GM12892 (cell line): ENCODE data around the gene WDFY4.

Experiments used
- DNase-seq: peaks from one replicate; pipeline ENCODE4 v3.0.0; 2011; ENCODE audit not compliant: insufficient read length
- FAIRE-seq: peaks from 2 replicates; lab custom pipeline; 2011; peaks lifted over from hg19 to GRCh38; lab: Jason Lieb, UNC
- POLR2A ChIP-seq: IDR thresholded peaks from 2 replicates; pipeline ENCODE4 v1.6.1; 2011; ENCODE audit warnings: low read depth, low read length, control low read depth
- POLR2AphosphoS5 ChIP-seq: IDR thresholded peaks from 2 replicates; pipeline ENCODE4 v1.6.1; 2011; ENCODE audit warnings: low read depth, low read length, control low read depth
- TAF1 ChIP-seq: IDR thresholded peaks from 2 replicates; pipeline ENCODE4 v1.6.1; 2011; ENCODE audit warnings: low read depth, mild to moderate bottlenecking, control low read depth, low read length, borderline replicate concordance

WDFY4 gene

DNA sequence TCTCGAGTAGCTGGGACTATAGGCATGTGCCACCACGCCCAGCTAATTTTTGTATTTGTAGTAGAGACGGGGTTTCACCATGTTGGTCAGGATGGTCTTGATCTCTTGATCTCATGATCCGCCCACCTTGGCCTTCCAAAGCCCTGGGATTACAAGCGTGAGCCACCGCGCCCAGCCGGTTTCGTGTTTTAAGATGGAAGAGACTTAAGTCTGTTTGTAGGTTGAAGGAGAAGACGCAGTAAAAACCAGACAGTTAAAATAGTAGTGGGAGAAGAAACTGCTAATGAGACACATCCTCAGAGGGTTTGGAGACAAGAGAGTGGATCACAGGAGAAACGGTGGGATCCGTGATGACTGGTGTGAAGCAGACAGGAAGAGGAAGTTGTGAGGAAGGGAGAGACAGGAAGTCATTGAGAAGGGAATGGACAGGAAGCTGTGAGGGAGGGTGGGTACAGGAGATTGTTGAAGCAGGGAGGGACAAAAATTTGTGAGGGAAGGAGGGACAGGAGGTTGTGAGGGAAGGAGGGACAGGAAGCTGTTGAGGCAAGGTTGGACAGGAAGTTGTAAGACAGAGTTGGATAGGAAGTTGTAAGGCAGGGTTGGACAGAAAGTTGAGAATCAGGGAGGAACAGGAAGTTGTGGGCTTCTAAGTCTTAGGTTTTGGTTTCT, 115.5 kb downstream of the WDFY4 start:
- DNase-seq (no peak), FAIRE-seq (peak; percentile 87)
- no peak for TF ChIP-seq POLR2A
- TF ChIP-seq TAF1: no peak
- TF ChIP-seq POLR2AphosphoS5: no peak

DNA sequence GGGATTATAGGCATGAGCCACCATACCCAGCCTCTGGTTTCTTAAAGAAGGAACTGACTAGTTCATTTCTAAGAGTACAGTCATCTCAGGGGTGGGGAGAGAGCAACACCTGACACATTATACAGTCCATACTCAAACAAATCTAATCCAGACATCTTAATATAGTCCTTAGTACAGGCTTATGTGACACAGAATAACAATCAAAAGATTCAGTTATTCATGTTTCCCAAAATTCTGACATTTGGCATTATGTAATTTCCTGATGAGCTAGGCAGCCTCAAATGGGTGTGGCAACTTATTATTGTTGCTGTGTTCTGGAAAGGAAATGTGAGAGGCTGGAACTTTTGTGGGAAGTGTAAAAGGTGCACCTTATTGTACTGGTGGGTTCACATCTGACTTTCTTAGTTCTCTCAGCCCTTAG, 116.3 kb downstream of the WDFY4 start:
- no peak for TF ChIP-seq POLR2A
- no peak for TF ChIP-seq POLR2AphosphoS5
- TF ChIP-seq TAF1: no peak
- DNase-seq (no peak), FAIRE-seq (no peak)

DNA sequence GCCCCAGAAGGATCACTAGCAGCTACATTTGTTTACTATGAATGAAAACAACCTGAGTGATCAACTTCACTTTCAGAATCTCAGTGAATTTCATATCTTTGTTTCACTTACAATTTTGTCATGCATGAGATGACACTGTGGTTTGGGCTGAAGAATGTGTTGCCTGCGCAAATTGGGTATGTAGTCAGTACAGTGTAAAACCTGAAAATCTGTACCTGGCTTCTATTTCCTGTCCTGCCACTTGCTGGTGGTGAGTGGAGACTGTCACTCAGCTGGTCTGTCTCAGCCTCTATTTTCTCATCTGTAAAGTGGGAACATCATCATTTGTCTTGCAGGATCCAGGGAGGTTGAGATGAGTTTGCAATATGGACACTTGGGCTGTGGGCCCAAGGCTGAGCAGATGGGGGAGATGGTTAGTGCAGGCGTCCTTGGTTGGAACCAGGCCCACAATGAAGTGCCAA, 118.0 kb downstream of the WDFY4 start:
- peak; percentile 86 for FAIRE-seq
- DNase-seq: peak; percentile 50
- TF ChIP-seq TAF1 (no peak), POLR2A (no peak), POLR2AphosphoS5 (no peak)

DNA sequence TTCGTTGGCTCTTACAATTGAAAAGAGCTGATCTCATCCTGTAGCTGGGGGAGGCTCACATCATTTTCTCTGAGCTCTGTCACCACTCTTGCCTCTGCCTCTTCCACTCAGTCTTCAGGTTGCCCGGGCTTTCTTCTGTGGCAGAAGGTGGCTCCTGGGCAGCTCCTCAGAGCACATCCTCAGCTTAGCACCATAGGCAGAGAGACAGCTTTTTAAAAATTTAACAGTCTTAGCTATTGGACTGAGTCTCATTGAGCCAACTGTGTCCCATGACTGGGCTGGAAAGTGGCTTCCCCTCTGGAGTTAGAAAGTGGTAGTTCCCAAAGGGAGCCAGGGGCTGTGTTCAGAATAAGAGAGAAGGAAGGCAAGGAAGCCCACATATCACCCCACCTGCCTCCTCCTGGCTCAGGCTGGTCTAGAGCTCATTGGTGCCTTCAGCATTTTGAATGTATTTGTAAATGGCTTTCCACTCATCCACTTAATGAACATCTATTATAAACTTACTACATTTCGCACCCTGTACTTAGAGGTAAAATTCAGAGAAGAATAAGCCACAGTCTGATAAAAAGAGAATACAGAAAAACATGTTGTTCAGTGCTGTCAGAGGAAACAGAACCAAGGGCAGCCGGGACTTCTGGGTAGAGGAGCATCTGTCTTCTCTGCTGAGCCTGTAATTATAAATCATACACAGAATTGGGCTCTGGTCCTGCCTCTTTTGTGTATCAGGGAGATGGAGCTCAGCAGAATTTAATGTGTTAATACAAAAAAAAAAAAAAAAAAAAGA, 119.3 kb downstream of the WDFY4 start:
- FAIRE-seq (no peak), DNase-seq (no peak)

DNA sequence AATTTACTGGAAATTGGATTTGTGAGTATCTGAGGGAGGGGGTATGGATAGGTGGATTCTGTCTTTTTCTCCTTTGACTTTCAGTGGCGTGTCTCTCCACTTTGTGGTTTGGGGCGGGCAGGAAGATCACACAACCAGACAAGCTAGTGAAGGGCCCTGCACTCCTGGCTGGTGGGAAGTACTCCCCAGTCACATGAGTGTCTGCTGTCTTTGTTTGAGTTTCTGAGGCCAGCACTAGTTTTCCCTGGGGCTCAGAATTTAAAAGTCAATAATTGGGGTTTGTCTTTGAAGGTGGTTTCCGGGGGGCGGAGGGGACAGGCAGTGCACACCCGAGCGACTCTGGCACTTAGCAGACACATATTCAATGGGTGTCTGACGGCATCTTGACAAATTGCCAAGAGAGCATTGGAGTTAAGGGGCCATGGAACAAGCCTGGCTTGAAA, 120.1 kb downstream of the WDFY4 start:
- FAIRE-seq: no peak
- TF ChIP-seq TAF1 (no peak), POLR2A (no peak), POLR2AphosphoS5 (no peak)
- DNase-seq: no peak

More for the DNA sequence above, 119.3 kb downstream of the WDFY4 start:
- TF ChIP-seq POLR2A: no peak
- TF ChIP-seq POLR2AphosphoS5: no peak
- TF ChIP-seq TAF1: no peak

DNA sequence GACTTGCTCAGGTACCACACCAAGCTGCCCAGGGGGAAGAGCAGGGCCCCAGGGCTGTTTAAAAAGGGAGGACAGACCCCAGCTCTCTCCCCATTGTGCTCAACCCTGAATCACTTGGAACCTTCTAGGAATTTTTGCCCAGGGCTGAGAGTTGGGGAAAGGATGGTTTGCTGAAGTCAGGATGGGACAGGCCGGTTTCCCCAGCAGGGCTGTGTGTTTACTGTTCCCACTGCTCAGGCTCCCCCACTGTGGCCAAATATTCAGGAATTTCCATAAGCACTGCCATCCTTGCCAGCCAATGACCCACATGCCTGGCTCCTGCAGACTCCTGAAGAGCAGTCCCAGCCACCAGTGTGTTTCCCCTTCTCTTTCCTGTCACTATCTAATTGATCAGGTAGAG, 120.7 kb downstream of the WDFY4 start:
- DNase-seq: no peak
- no peak for FAIRE-seq
- TF ChIP-seq TAF1 (no peak), POLR2AphosphoS5 (no peak), POLR2A (no peak)

DNA sequence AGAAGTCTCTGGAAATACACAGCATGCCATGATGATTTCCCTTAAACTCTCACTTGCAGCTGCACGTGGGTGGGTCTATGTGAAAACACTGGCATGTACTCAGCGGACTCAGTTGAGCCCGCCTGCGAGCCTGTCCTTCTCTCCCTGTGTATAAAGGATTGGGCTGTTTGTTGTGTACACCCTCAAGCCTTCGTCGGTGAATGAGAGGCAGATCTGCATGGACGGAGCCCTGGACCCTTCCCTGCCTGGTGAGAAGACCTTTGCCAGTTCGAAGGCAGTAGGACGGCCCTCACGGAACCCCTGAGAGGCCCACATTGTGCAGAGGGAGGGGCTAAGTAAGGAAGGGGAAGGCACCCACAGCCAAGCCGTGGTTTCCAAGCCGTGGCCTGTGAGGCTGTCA, 121.2 kb downstream of the WDFY4 start:
- TF ChIP-seq POLR2A (no peak), TAF1 (no peak), POLR2AphosphoS5 (no peak)
- FAIRE-seq (no peak), DNase-seq (no peak)

DNA sequence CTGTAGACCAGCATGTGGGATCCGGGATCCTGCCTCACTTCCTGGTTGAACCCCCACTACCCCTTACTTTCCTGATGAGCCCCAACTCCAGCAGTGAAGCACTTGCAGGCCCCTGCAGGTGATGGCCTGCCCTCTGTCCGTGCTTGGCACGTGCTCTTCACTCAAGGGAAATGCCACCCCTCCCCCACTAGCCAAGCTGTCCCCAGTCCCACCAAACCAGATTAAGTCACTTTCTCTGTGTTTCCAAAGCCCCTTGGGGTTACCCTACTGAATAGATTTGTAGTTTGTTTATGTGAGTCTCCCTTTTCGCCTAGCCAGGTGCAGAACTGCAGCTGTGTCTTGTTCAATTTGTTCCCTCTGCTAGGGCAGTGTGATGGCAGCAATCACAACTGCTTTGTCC, 121.7 kb downstream of the WDFY4 start:
- FAIRE-seq: no peak
- TF ChIP-seq POLR2AphosphoS5 (no peak), TAF1 (no peak)
- DNase-seq: no peak

DNA sequence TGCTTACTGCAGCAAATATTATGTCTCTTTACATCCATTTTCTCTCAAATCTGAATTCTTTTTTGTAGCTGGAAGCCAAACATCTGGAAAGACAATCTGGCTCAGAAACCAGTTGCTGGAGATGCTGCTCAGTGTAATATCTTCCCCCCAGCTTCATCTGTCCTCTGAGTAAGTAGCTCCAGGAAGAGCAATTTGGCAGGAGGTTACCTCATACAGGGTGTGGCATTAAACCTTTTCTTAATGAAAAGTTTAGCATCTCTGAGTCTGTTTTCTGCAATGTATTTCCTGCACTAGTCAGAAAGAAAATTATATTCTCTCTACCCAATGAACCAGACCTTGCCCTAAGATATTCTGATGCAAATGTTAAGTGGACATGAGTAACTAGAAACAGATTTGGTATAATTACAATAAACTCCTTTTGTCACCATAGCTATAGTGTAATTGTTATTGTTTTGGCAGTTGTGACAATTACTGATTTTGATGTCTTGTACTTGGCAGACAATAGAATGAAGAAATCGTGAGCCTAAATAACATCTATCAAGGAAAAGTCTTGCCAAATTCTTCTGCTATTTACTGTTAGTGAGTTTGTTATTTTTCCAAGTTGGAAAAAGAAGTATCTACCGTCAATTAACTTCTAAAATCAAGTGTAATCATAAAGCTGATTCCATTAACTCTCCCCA, 123.3 kb downstream of the WDFY4 start:
- FAIRE-seq (no peak), DNase-seq (no peak)

DNA sequence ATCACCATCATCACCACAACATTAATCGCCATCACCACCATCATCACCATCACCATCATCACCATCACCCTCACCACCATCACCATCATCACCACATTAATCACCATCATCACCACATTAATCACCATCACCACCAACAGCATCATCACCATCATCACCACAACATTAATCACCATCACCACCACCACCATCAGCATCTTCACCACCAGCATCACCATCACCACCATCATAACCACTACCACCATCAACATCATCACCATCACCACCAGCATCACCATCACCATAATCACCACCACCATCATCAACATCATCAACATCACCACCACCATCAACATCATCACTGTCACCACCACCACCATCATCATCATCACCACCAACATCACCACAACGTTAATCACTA, 124.6 kb downstream of the WDFY4 start:
- no peak for TF ChIP-seq TAF1
- TF ChIP-seq POLR2AphosphoS5: no peak
- TF ChIP-seq POLR2A: no peak
- FAIRE-seq (no peak), DNase-seq (no peak)

More for the DNA sequence above, 123.3 kb downstream of the WDFY4 start:
- TF ChIP-seq TAF1 (no peak), POLR2A (no peak), POLR2AphosphoS5 (no peak)

DNA sequence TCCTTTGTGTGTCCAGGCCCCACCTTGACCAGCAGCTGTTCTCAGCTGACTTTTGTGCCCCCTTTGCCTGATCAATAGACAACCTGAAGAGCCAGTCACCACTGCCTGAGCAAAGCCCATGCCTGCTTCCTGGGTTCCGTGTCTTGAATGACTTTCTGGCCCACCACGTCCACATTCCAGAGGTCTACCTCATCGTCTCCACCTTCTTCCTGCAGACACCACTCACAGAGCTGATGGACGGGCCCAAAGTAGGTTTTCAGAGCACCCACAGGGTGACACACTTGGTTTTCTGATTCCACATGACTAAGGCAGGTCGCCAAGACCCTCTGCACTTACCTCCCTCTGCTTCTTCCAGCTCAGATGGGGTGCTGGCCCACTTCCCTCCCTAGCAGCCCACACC, 126.8 kb downstream of the WDFY4 start:
- FAIRE-seq (no peak), DNase-seq (no peak)
- TF ChIP-seq POLR2AphosphoS5: no peak
- no peak for TF ChIP-seq TAF1
- no peak for TF ChIP-seq POLR2A

DNA sequence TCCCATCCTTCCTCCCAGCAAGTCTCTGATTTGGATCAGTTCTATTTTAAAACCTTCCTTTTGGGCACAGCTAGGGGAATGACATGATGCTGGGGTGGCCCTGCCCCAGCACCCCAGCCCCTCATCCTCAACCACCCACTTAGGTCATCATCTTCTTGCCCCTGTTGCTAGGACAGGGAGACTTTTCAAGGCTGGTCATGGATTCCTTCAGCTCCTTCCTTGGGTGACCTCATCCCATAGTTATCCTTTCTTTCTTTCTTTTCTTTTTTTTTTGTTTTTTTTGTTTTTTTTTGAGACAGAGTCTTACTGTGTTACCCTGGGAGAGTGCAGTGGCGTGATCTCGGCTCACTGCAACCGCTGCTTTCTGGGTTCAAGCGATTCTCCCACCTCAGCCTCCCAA, 127.2 kb downstream of the WDFY4 start:
- FAIRE-seq (no peak), DNase-seq (no peak)
- TF ChIP-seq POLR2AphosphoS5 (no peak), TAF1 (no peak), POLR2A (no peak)

DNA sequence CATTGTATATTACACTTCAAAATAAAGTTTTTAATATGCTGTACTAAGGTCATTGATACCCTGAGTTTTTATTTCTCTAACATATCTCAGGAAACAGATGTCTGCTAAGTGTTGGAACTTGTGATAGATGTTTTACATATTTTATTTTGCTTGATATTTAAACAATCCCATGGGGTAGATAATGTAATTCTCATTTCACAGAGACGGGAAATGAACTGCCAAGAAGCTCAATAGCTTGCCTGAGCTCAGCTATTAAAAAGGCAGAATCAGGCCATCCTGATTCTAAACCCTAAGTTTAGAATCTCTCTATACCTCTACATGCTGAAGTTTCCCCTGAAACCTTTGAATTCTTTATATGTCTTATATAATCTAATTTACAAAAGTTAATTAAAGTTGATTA, 128.6 kb downstream of the WDFY4 start:
- no peak for TF ChIP-seq TAF1
- no peak for TF ChIP-seq POLR2A
- no peak for TF ChIP-seq POLR2AphosphoS5
- DNase-seq (no peak), FAIRE-seq (no peak)
